Thoracic aorta (tissue), 2 donors: ENCODE data around the gene NPLOC4. TPM values are rescaled to one million over a fixed set of nuclear protein-coding genes. Genes with fewer than 3 reads are reported as not detected.

Experiments
- ATAC-seq: fragments of 150-250 bp; one replicate; pipeline ENCODE4 v1.8.0; 2017; ENCODE audit warnings: low read depth; ENCODE audit not compliant: insufficient number of reproducible peaks, low FRiP score
- DNase-seq: peaks from one replicate; pipeline ENCODE4 v3.0.0-alpha.2; 2020; ENCODE audit warnings: low spot score
- H3K27ac ChIP-seq, 2 donors: fragments of 200-600 bp; sonication (generic); 1 replicate in 1 of 2; 2 replicates in 1 of 2; pipeline ENCODE4 v1.5.1; 2016; ENCODE audit warnings: mild to moderate bottlenecking in 2 of 2, moderate library complexity in 2 of 2
- H3K27me3 ChIP-seq: fragments of 200-600 bp; sonication (generic); replicated peaks from 2 replicates; pipeline ENCODE4 v1.6.0; 2016; ENCODE audit warnings: mild to moderate bottlenecking; ENCODE audit not compliant: insufficient read depth
- H3K36me3 ChIP-seq: fragments of 200-600 bp; sonication (generic); one replicate; pipeline ENCODE4 v1.5.1; 2016
- H3K4me1 ChIP-seq, 2 donors: fragments of 200-600 bp; sonication (generic); 1 replicate in 1 of 2; 2 replicates in 1 of 2; pipeline versions ENCODE4 v1.5.1 to v1.6.0; 2016; ENCODE audit warnings: low read depth in 2 of 2, mild to moderate bottlenecking in 1 of 2; ENCODE audit not compliant: control insufficient read depth in 1 of 2
- H3K4me3 ChIP-seq: fragments of 200-600 bp; sonication (generic); 2 replicates; pipeline ENCODE4 v1.5.1; 2016; ENCODE audit warnings: mild to moderate bottlenecking
- H3K9me3 ChIP-seq: fragments of 200-600 bp; sonication (generic); 2 replicates; pipeline ENCODE4 v1.5.1; 2016
- CTCF ChIP-seq: fragments of 200-600 bp; sonication (generic); IDR thresholded peaks from one replicate; pipeline ENCODE4 v1.5.1; 2019; ENCODE audit warnings: antibody characterized with exemption
- total RNA-seq, 2 donors: library from RNA; depleted of rRNA; stranded (reverse); fragments of >200 nt; gene quantifications; one replicate each; pipeline versions ENCODE4 v1.1.0 to v1.2.3, GENCODE V29; 2016

Gene NPLOC4
- total RNA-seq, 2 donors from 2014 or later = 77.3 to 105 TPM

GRCh38 chr17:81576621-81577277 lies 60.2 kb downstream of the NPLOC4 start:
- Histone ChIP-seq H3K4me1 (peaks cover 23 to 30% of the 10 kb centered on the region in 2 donors), H3K27me3 (no peaks in the 10 kb centered on the region), H3K9me3 (no peaks in the 10 kb centered on the region), H3K36me3 (peaks cover 5% of the 10 kb centered on the region), H3K27ac (peak overlapping the region; percentile 71 to 83), H3K4me3 (peak overlapping the region; percentile 12)
- ATAC-seq (no peak), DNase-seq (no peak)
- no peak for TF ChIP-seq CTCF

- H3K4me3 ChIP-seq = no peak overlapping the region
- H3K27me3 ChIP-seq = no peaks in the 10 kb centered on the region
- no peak for DNase-seq
- H3K9me3 ChIP-seq = no peaks in the 10 kb centered on the region
- H3K36me3 ChIP-seq = peaks cover 10% of the 10 kb centered on the region
- H3K27ac ChIP-seq = peak overlapping the region; percentile 71 to 83
- peaks cover 23 to 30% of the 10 kb centered on the region in 2 donors for H3K4me1 ChIP-seq
- TF ChIP-seq CTCF = no peak
- no peak for ATAC-seq
Observed at GRCh38 chr17:81575836-81576235, 61.1 kb downstream of the NPLOC4 start.

GRCh38 chr17:81574643-81574956 lies 62.3 kb downstream of the NPLOC4 start:
- H3K27ac ChIP-seq = no peak overlapping the region
- no peak for TF ChIP-seq CTCF
- DNase-seq (no peak), ATAC-seq (no peak)
- H3K27me3 ChIP-seq = no peaks in the 10 kb centered on the region
- H3K36me3 ChIP-seq = peaks cover 23% of the 10 kb centered on the region
- peaks cover 23 to 30% of the 10 kb centered on the region in 2 donors for H3K4me1 ChIP-seq
- H3K9me3 ChIP-seq = no peaks in the 10 kb centered on the region
- H3K4me3 ChIP-seq = no peak overlapping the region

GRCh38 chr17:81573794-81574642 lies 62.9 kb downstream of the NPLOC4 start:
- Histone ChIP-seq H3K4me1 (peaks cover 23 to 31% of the 10 kb centered on the region in 2 donors), H3K36me3 (peaks cover 23% of the 10 kb centered on the region), H3K27ac (no peak overlapping the region), H3K4me3 (no peak overlapping the region), H3K9me3 (no peaks in the 10 kb centered on the region), H3K27me3 (no peaks in the 10 kb centered on the region)
- no peak for TF ChIP-seq CTCF
- no peak for ATAC-seq
- no peak for DNase-seq

- peaks cover 23% of the 10 kb centered on the region for H3K36me3 ChIP-seq
- H3K4me1 ChIP-seq = peaks cover 28 to 38% of the 10 kb centered on the region in 2 donors
- no peak overlapping the region for H3K4me3 ChIP-seq
- ATAC-seq (no peak), DNase-seq (no peak)
- H3K27me3 ChIP-seq = no peaks in the 10 kb centered on the region
- no peak overlapping the region for H3K27ac ChIP-seq
- TF ChIP-seq CTCF = no peak
- no peaks in the 10 kb centered on the region for H3K9me3 ChIP-seq
Observed at GRCh38 chr17:81572563-81573168, 64.2 kb downstream of the NPLOC4 start.
